Thyroid gland (tissue), 4 donors: ENCODE results near the gene TGFB1I1. TPM values are rescaled to one million over a fixed set of nuclear protein-coding genes. Genes with fewer than 3 reads are reported as not detected.

ENCODE experiments used
- DNase-seq, 2 donors: peaks; one replicate each; pipeline ENCODE4 v3.0.0-alpha.2; 2019
- H3K27ac ChIP-seq, 3 donors: fragments of 200-600 bp; sonication (generic); 1 replicate in 2 of 3; 2 replicates in 1 of 3; pipeline ENCODE4 v1.5.1; 2016 to 2019; ENCODE audit warnings: mild to moderate bottlenecking in 1 of 3, moderate library complexity in 1 of 3
- H3K27me3 ChIP-seq: fragments of 200-600 bp; sonication (generic); one replicate; pipeline ENCODE4 v1.5.1; 2019
- H3K36me3 ChIP-seq, 2 donors: fragments of 200-600 bp; sonication (generic); one replicate each; pipeline ENCODE4 v1.5.1; 2016 to 2019
- H3K4me1 ChIP-seq, 2 donors: fragments of 200-600 bp; sonication (generic); one replicate each; pipeline ENCODE4 v1.5.1; 2017 to 2019
- H3K4me3 ChIP-seq, 3 donors: fragments of 200-600 bp; sonication (generic); replicated peaks in 1 of 3; 1 replicate in 2 of 3; 2 replicates in 1 of 3; pipeline ENCODE4 v1.5.1; 2016; ENCODE audit warnings: mild to moderate bottlenecking in 1 of 3
- H3K9me3 ChIP-seq: fragments of 200-600 bp; sonication (generic); one replicate; pipeline ENCODE4 v1.5.1; 2017
- POLR2A ChIP-seq, 2 donors: fragments of 450-650 bp; IDR thresholded peaks; one replicate each; pipeline ENCODE4 v1.6.1; 2017; ENCODE audit warnings: antibody characterized with exemption in 2 of 2, mild to moderate bottlenecking in 2 of 2, moderate library complexity in 1 of 2
- WGBS, 2 donors: methylation state at CpG; one replicate each; pipeline ENCODE4 v1.1.5; 2017; 5-methylcytosine and 5-hydroxymethylcytosine counted together
- intact Hi-C: fragments of 100-400 bp; cut with DNase I; formaldehyde crosslinking; loops from one replicate; pipeline ENCODE4 v1.15.1; 2023
- total RNA-seq, 4 donors: library from RNA; depleted of rRNA; stranded (reverse); fragments of >200 nt; gene quantifications; one replicate each; pipeline ENCODE4 v1.2.3, GENCODE V29; 2016
- TF ChIP-seq, protein P1 (sequence below), 6 experiments: fragments of 200-600 bp in 3 of 6; fragments of 450-650 bp in 3 of 6; sonication (generic) in 3 of 6; IDR thresholded peaks; one replicate each; pipeline ENCODE4 v1.5.1; 2016 to 2019; ENCODE audit warnings: antibody characterized with exemption in 6 of 6, mild to moderate bottlenecking in 2 of 6, inconsistent platforms in 1 of 6, moderate library complexity in 1 of 6

TGFB1I1 gene
- total RNA-seq, 4 donors from 2014 or later, result 11.0 to 23.5 (median 20.0) TPM

DNA sequence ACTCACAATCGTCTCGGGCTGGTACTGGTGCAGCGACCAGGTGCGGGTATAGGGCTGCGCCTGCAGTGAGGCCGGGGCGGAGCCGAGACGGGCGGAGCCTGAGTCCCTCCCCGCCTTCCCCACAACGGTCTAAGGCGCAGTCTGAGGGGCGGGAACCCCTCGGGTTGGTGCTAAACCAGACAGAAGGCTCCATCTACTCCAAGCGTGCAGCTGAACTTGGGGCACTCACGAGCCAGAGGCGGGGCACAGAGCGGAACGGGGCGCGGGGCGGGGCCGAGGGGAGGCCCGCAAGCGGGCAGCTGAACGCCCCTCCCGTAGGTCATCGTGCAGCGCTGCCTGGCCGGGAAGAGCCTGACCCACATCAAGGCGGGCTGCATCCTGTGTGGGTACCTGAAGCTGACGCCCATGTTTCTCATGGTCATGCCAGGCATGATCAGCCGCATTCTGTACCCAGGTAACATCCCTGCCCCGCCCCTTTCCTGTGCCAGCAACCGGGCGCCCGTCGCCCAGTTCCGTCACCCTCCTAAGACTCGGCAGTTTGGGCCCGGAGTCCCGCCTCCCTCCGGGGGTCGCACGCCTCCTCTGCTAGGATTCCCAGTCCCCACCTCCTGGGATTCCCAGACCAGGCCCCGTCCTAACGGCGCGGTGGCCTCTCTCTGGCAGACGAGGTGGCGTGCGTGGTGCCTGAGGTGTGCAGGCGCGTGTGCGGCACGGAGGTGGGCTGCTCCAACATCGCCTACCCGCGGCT, 15.9 kb downstream of the TGFB1I1 start:
- Histone ChIP-seq H3K4me1 (peaks cover 12 to 20% of the 10 kb centered on the region in 2 donors), H3K27ac (no peak overlapping the region), H3K36me3 (peaks cover 5 to 11% of the 10 kb centered on the region in 2 donors), H3K27me3 (no peaks in the 10 kb centered on the region), H3K4me3 (peak overlapping the region; percentile 14 to 51 (median 22)), H3K9me3 (no peaks in the 10 kb centered on the region)
- intact Hi-C loops, result no loop called here
- 0% methylated on average over 13 of the region's 60 CpGs; no CpG with 5 or more reads in 1 of the 2 donors for WGBS, 2 donors
- peak; percentile 64 to 74 for DNase-seq
- TF ChIP-seq POLR2A (IDR thresholded peaks at IDR 0.05), result no peak

DNA sequence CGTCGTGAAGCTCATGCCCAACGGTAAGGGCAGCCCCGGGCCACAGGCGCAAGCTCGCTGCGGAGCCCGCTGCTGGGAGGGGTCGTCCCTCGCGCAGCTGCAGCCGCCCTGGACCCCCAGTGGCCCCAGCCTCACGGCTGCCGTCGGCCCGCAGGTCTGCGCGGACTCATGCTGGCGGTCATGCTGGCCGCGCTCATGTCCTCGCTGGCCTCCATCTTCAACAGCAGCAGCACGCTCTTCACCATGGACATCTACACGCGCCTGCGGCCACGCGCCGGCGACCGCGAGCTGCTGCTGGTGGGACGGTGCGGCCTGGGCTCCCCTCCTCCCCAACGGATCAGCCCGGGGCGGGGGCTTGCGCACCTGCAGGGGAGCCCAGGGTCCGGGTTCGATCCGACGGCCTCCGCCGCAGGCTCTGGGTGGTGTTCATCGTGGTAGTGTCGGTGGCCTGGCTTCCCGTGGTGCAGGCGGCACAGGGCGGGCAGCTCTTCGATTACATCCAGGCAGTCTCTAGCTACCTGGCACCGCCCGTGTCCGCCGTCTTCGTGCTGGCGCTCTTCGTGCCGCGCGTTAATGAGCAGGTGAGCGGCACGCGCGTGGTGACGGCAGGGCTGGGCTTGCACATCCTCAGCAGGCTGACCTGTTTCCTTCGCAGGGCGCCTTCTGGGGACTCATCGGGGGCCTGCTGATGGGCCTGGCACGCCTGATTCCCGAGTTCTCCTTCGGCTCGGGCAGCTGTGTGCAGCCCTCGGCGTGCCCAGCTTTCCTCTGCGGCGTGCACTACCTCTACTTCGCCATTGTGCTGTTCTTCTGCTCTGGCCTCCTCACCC, 16.7 kb downstream of the TGFB1I1 start:
- peak in 1 of 2 donors; percentile 18 for DNase-seq
- Histone ChIP-seq H3K9me3 (no peaks in the 10 kb centered on the region), H3K4me1 (peaks cover 12 to 20% of the 10 kb centered on the region in 2 donors), H3K36me3 (peaks cover 13 to 19% of the 10 kb centered on the region in 2 donors), H3K4me3 (peak overlapping the region in 2 of 3 donors; percentile 22 to 51), H3K27me3 (no peaks in the 10 kb centered on the region), H3K27ac (no peak overlapping the region)
- TF ChIP-seq, protein P1, sequence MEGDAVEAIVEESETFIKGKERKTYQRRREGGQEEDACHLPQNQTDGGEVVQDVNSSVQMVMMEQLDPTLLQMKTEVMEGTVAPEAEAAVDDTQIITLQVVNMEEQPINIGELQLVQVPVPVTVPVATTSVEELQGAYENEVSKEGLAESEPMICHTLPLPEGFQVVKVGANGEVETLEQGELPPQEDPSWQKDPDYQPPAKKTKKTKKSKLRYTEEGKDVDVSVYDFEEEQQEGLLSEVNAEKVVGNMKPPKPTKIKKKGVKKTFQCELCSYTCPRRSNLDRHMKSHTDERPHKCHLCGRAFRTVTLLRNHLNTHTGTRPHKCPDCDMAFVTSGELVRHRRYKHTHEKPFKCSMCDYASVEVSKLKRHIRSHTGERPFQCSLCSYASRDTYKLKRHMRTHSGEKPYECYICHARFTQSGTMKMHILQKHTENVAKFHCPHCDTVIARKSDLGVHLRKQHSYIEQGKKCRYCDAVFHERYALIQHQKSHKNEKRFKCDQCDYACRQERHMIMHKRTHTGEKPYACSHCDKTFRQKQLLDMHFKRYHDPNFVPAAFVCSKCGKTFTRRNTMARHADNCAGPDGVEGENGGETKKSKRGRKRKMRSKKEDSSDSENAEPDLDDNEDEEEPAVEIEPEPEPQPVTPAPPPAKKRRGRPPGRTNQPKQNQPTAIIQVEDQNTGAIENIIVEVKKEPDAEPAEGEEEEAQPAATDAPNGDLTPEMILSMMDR (IDR thresholded peaks at IDR 0.05), result no peak
- TF ChIP-seq POLR2A (IDR thresholded peaks at IDR 0.05), result peak in 1 of 2 donors; percentile 2
- 60 to 97% methylated on average over 5 to 27 of the region's 77 CpGs for WGBS, 2 donors
- intact Hi-C loops, result no loop called here

DNA sequence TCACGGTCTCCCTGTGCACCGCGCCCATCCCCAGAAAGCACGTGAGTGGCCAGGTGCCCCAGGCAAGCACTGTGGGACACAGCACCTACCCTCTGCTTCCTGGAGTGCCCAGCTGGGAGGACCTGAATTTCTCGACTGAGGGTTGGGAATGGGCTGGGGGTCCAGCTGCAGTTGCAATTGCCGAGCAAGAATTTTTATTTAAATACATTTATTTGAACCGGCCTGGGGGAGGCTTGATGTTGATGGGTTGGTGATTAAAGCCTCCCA, 17.3 kb downstream of the TGFB1I1 start:
- no peak overlapping the region for H3K4me3 ChIP-seq
- TF ChIP-seq, protein P1 (IDR thresholded peaks at IDR 0.05), result no peak
- TF ChIP-seq POLR2A (IDR thresholded peaks at IDR 0.05), result no peak
- peaks cover 16 to 19% of the 10 kb centered on the region in 2 donors for H3K36me3 ChIP-seq
- H3K4me1 ChIP-seq, result peaks cover 12 to 20% of the 10 kb centered on the region in 2 donors
- intact Hi-C loops, result no loop called here
- 82 to 84% methylated on average over 7 of the region's 7 CpGs for WGBS, 2 donors
- no peaks in the 10 kb centered on the region for H3K27me3 ChIP-seq
- no peaks in the 10 kb centered on the region for H3K9me3 ChIP-seq
- H3K27ac ChIP-seq, result no peak overlapping the region
- DNase-seq, result no peak

DNA sequence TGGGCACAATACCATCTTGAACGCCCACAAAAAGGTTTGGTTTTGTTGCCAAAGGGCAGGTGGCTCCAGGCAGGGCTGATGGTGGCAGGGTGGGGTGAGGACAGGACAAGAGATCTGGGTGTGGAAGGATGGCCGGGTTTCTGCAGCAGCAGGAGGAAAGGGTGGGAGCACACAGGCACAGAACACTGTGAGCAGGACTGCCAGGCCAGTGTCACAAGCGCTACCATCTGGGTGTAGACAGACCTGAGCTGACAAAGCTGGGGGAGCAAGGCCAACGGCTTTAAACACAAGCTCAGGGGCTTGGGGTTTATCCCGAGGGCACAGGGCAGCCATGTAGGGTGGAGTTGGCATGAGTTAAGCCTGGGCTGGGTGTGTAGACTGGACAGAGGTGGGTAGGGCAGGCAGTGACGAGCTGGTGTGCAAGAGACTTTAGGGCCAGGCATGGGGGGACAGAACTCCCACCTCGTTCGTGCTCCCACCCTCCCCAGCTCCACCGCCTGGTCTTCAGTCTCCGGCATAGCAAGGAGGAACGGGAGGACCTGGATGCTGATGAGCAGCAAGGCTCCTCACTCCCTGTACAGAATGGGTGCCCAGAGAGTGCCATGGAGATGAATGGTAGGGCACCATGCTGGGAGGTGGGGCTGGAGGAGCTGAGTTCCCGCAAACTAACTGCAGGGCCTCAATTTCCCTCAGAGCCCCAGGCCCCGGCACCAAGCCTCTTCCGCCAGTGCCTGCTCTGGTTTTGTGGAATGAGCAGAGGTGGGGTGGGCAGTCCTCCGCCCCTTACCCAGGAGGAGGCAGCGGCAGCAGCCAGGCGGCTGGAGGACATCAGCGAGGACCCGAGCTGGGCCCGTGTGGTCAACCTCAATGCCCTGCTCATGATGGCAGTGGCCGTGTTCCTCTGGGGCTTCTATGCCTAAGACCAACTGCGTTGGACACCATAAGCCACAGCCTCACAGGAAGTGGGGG, 17.9 kb downstream of the TGFB1I1 start:
- intact Hi-C loops, result no loop called here
- Histone ChIP-seq H3K36me3 (peaks cover 16 to 19% of the 10 kb centered on the region in 2 donors), H3K27ac (no peak overlapping the region), H3K27me3 (no peaks in the 10 kb centered on the region), H3K4me3 (no peak overlapping the region), H3K4me1 (peaks cover 12 to 15% of the 10 kb centered on the region in 2 donors), H3K9me3 (no peaks in the 10 kb centered on the region)
- DNase-seq, result no peak
- TF ChIP-seq, protein P1 (IDR thresholded peaks at IDR 0.05), result no peak
- no peak for TF ChIP-seq POLR2A (IDR thresholded peaks at IDR 0.05)
- 90 to 94% methylated on average over 18 to 21 of the region's 22 CpGs for WGBS, 2 donors
